ENCODE results near the gene PLA2G1B.

- TF ChIP-seq EP300 (IDR thresholded peaks at IDR 0.05; ENCODE audit: low read depth in 2 of 2, low read length in 2 of 2) (no peak), EP300 (CRISPR knock-in tag; IDR thresholded peaks at IDR 0.05; ENCODE audit: borderline replicate concordance) (no peak), NR2C2 (CRISPR knock-in tag; IDR thresholded peaks at IDR 0.05; ENCODE audit: borderline replicate concordance) (no peak), FOSL1 (CRISPR knock-in tag; IDR thresholded peaks at IDR 0.05; ENCODE audit: borderline replicate concordance) (no peak), CTCF (CRISPR knock-in tag; IDR thresholded peaks at IDR 0.05) (no peak), POLR2A (IDR thresholded peaks at IDR 0.05; ENCODE audit: insufficient read depth in 1 of 2, low read depth in 2 of 2, low read length in 2 of 2) (no peak), TFDP1 (CRISPR knock-in tag; IDR thresholded peaks at IDR 0.05; ENCODE audit: borderline replicate concordance) (no peak), SNRNP70 (IDR thresholded peaks at IDR 0.05; ENCODE audit: low read depth, low read length) (no peak), SMAD3 (CRISPR knock-in tag; IDR thresholded peaks at IDR 0.05) (no peak), ZBTB49 (CRISPR knock-in tag; IDR thresholded peaks at IDR 0.05; ENCODE audit: borderline replicate concordance) (no peak)
- TF ChIP-seq, protein P1, sequence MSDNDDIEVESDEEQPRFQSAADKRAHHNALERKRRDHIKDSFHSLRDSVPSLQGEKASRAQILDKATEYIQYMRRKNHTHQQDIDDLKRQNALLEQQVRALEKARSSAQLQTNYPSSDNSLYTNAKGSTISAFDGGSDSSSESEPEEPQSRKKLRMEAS (IDR thresholded peaks at IDR 0.05): no peak
Observed at GRCh38 chr12:120327593-120327992, at the start of gene PLA2G1B.
